T-helper 2 cell treated with Interferon-gamma antibody and Interleukin-4, amounts not matched to agents 5 μg/mL and 100 μg/mL, for 36 hours (primary cell): ENCODE results near the gene MRPL58.
A peak's percentile ranks its signal among the peaks of the same experiment; 100 is the strongest.
"Not testable (repeated sequence)": the region's sequence is repeated elsewhere in the genome, so short reads cannot be mapped to it uniquely, and the experiment has no call there.

Experiments used
- DNase-seq: peaks from one replicate; pipeline ENCODE4 v3.0.0; 2021; ENCODE audit warnings: low spot score
- H3K27ac Mint-ChIP-seq: one replicate; pipeline ENCODE4 v1.8.0; 2021; ENCODE audit warnings: mild to moderate bottlenecking, mixed read lengths
- H3K27me3 Mint-ChIP-seq: one replicate; pipeline ENCODE4 v1.8.0; 2021; ENCODE audit warnings: low read depth, mixed read lengths
- H3K36me3 Mint-ChIP-seq: one replicate; pipeline ENCODE4 v1.8.0; 2021; ENCODE audit warnings: low read depth, mixed read lengths
- H3K4me1 Mint-ChIP-seq: one replicate; pipeline ENCODE4 v1.8.0; 2021; ENCODE audit warnings: low read depth, mixed read lengths
- H3K4me3 Mint-ChIP-seq: one replicate; pipeline ENCODE4 v1.8.0; 2022; ENCODE audit warnings: mild to moderate bottlenecking, moderate library complexity, mixed read lengths
- H3K9me3 Mint-ChIP-seq: one replicate; pipeline ENCODE4 v1.8.0; 2021; ENCODE audit warnings: mixed read lengths

The MRPL58 gene

GRCh38 chr17:75013092-75013559 lies 656 bp downstream of the MRPL58 start:
- no peaks in the 10 kb centered on the region for H3K27me3 Mint-ChIP-seq
- no peak for DNase-seq
- peak overlapping the region; percentile 83 for H3K27ac Mint-ChIP-seq
- H3K9me3 Mint-ChIP-seq = no peaks in the 10 kb centered on the region
- H3K36me3 Mint-ChIP-seq = peaks cover 12% of the 10 kb centered on the region
- H3K4me3 Mint-ChIP-seq = peak overlapping the region; percentile 94
- H3K4me1 Mint-ChIP-seq = peaks cover 20% of the 10 kb centered on the region

GRCh38 chr17:75019146-75019545 lies 6.7 kb downstream of the MRPL58 start:
- H3K27me3 Mint-ChIP-seq = no peaks in the 10 kb centered on the region
- H3K4me1 Mint-ChIP-seq = peaks cover 6% of the 10 kb centered on the region
- no peak for DNase-seq
- H3K36me3 Mint-ChIP-seq = peaks cover 35% of the 10 kb centered on the region
- no peaks in the 10 kb centered on the region for H3K9me3 Mint-ChIP-seq
- no peak overlapping the region for H3K4me3 Mint-ChIP-seq
- H3K27ac Mint-ChIP-seq = no peak overlapping the region

GRCh38 chr17:75019710-75020109 lies 7.2 kb downstream of the MRPL58 start:
- no peak overlapping the region for H3K4me3 Mint-ChIP-seq
- no peaks in the 10 kb centered on the region for H3K27me3 Mint-ChIP-seq
- H3K4me1 Mint-ChIP-seq = peaks cover 5% of the 10 kb centered on the region
- no peak overlapping the region for H3K27ac Mint-ChIP-seq
- no peak for DNase-seq
- H3K9me3 Mint-ChIP-seq = no peaks in the 10 kb centered on the region
- peaks cover 35% of the 10 kb centered on the region for H3K36me3 Mint-ChIP-seq

GRCh38 chr17:75020331-75021110 lies 8.1 kb downstream of the MRPL58 start:
- Mint-ChIP-seq H3K4me3 (no peak overlapping the region), H3K27ac (no peak overlapping the region), H3K27me3 (no peaks in the 10 kb centered on the region), H3K4me1 (peaks cover 8% of the 10 kb centered on the region), H3K36me3 (peaks cover 40% of the 10 kb centered on the region), H3K9me3 (peaks cover 5% of the 10 kb centered on the region)
- no peak for DNase-seq

GRCh38 chr17:75024686-75025397 lies 12.4 kb downstream of the MRPL58 start:
- H3K4me1 Mint-ChIP-seq = peaks cover 10% of the 10 kb centered on the region

GRCh38 chr17:75025398-75025734 lies 12.9 kb downstream of the MRPL58 start:
- H3K27me3 Mint-ChIP-seq, H3K27ac Mint-ChIP-seq, DNase-seq, H3K9me3 Mint-ChIP-seq: not testable (repeated sequence)
- Mint-ChIP-seq H3K36me3 (peaks cover 30% of the 10 kb centered on the region), H3K4me1 (peaks cover 12% of the 10 kb centered on the region), H3K4me3 (peak overlapping the region; percentile 71)

More at GRCh38 chr17:75024686-75025397, 12.4 kb downstream of the MRPL58 start:
- no peak for DNase-seq
- no peak overlapping the region for H3K27ac Mint-ChIP-seq
- peak overlapping the region; percentile 71 for H3K4me3 Mint-ChIP-seq
- peaks cover 8% of the 10 kb centered on the region for H3K27me3 Mint-ChIP-seq
- H3K36me3 Mint-ChIP-seq = peaks cover 31% of the 10 kb centered on the region
- H3K9me3 Mint-ChIP-seq = peaks cover 6% of the 10 kb centered on the region

- peaks cover 14% of the 10 kb centered on the region for H3K4me1 Mint-ChIP-seq
- H3K4me3 Mint-ChIP-seq, H3K27me3 Mint-ChIP-seq, H3K9me3 Mint-ChIP-seq, DNase-seq, H3K27ac Mint-ChIP-seq: not testable (repeated sequence)
- H3K36me3 Mint-ChIP-seq = peaks cover 18% of the 10 kb centered on the region
These were observed 14.2 kb downstream of the MRPL58 start for GRCh38 chr17:75026650-75027049.

GRCh38 chr17:75030161-75030560 lies 17.7 kb downstream of the MRPL58 start:
- H3K4me1 Mint-ChIP-seq = peaks cover 37% of the 10 kb centered on the region
- DNase-seq = no peak
- no peak overlapping the region for H3K4me3 Mint-ChIP-seq

GRCh38 chr17:75031972-75032719 lies 19.7 kb downstream of the MRPL58 start:
- Mint-ChIP-seq H3K4me1 (peaks cover 43% of the 10 kb centered on the region), H3K4me3 (peak overlapping the region; percentile 98), H3K27ac (peak overlapping the region; percentile 43)

More at GRCh38 chr17:75030161-75030560, 17.7 kb downstream of the MRPL58 start:
- Mint-ChIP-seq H3K9me3 (peaks cover 9% of the 10 kb centered on the region), H3K36me3 (peaks cover 3% of the 10 kb centered on the region), H3K27me3 (peaks cover 20% of the 10 kb centered on the region), H3K27ac (no peak overlapping the region)

GRCh38 chr17:75032720-75033280 lies 20.3 kb downstream of the MRPL58 start:
- H3K27me3 Mint-ChIP-seq = peaks cover 13% of the 10 kb centered on the region
- H3K9me3 Mint-ChIP-seq = peaks cover 4% of the 10 kb centered on the region
- no peak for DNase-seq
- H3K36me3 Mint-ChIP-seq = peaks cover 2% of the 10 kb centered on the region
- peak overlapping the region; percentile 98 for H3K4me3 Mint-ChIP-seq
- H3K27ac Mint-ChIP-seq = peak overlapping the region; percentile 71
- H3K4me1 Mint-ChIP-seq = peaks cover 43% of the 10 kb centered on the region

More at GRCh38 chr17:75031972-75032719, 19.7 kb downstream of the MRPL58 start:
- peaks cover 15% of the 10 kb centered on the region for H3K27me3 Mint-ChIP-seq
- peaks cover 2% of the 10 kb centered on the region for H3K36me3 Mint-ChIP-seq
- peak; percentile 66 for DNase-seq
- peaks cover 4% of the 10 kb centered on the region for H3K9me3 Mint-ChIP-seq

- H3K4me1 Mint-ChIP-seq = peaks cover 43% of the 10 kb centered on the region
- peaks cover 4% of the 10 kb centered on the region for H3K9me3 Mint-ChIP-seq
- peaks cover 13% of the 10 kb centered on the region for H3K27me3 Mint-ChIP-seq
- H3K4me3 Mint-ChIP-seq = peak overlapping the region; percentile 98
- DNase-seq = peak; percentile 90
- H3K36me3 Mint-ChIP-seq = peaks cover 3% of the 10 kb centered on the region
- H3K27ac Mint-ChIP-seq = peak overlapping the region; percentile 99
These were observed 21.1 kb downstream of the MRPL58 start for GRCh38 chr17:75033346-75034235.

GRCh38 chr17:75034236-75034908 lies 21.9 kb downstream of the MRPL58 start:
- peak overlapping the region; percentile 99 for H3K27ac Mint-ChIP-seq
- peaks cover 13% of the 10 kb centered on the region for H3K27me3 Mint-ChIP-seq
- H3K4me1 Mint-ChIP-seq = peaks cover 43% of the 10 kb centered on the region
- peaks cover 8% of the 10 kb centered on the region for H3K36me3 Mint-ChIP-seq
- H3K4me3 Mint-ChIP-seq = peak overlapping the region; percentile 98
- peak; percentile 88 for DNase-seq
- H3K9me3 Mint-ChIP-seq = peaks cover 4% of the 10 kb centered on the region
